A375 (cell line): ENCODE results near the gene KIAA1586. TPM values are rescaled to one million over a fixed set of nuclear protein-coding genes. Genes with fewer than 3 reads are reported as not detected.

Source experiments
- small RNA-seq: library from RNA; depleted of rRNA; stranded (forward); fragments of <200 nt; gene quantifications from one replicate; pipeline ENCODE3, GENCODE V24; 2014
- total RNA-seq: library from RNA; depleted of rRNA; stranded (reverse); fragments of >200 nt; shearing (Covaris generic); gene quantifications from 2 replicates; pipeline ENCODE4 v1.2.3, GENCODE V29; 2014; rRNA removed

Gene KIAA1586, protein sequence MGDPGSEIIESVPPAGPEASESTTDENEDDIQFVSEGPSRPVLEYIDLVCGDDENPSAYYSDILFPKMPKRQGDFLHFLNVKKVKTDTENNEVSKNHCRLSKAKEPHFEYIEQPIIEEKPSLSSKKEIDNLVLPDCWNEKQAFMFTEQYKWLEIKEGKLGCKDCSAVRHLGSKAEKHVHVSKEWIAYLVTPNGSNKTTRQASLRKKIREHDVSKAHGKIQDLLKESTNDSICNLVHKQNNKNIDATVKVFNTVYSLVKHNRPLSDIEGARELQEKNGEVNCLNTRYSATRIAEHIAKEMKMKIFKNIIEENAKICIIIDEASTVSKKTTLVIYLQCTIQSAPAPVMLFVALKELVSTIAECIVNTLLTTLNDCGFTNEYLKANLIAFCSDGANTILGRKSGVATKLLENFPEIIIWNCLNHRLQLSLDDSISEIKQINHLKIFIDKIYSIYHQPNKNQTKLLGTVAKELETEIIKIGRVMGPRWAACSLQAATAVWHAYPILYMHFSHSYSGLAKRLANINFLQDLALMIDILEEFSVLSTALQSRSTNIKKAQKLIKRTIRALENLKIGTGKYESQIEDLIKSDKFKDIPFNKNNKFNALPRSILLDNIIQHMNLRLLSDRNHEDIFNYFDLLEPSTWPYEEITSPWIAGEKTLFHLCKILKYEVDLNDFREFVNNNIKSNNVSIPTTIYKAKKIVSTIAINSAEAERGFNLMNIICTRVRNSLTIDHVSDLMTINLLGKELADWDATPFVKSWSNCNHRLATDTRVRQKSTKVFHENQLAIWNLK
- total RNA-seq: 11.0 and 11.6 TPM in 2 replicates

DNA sequence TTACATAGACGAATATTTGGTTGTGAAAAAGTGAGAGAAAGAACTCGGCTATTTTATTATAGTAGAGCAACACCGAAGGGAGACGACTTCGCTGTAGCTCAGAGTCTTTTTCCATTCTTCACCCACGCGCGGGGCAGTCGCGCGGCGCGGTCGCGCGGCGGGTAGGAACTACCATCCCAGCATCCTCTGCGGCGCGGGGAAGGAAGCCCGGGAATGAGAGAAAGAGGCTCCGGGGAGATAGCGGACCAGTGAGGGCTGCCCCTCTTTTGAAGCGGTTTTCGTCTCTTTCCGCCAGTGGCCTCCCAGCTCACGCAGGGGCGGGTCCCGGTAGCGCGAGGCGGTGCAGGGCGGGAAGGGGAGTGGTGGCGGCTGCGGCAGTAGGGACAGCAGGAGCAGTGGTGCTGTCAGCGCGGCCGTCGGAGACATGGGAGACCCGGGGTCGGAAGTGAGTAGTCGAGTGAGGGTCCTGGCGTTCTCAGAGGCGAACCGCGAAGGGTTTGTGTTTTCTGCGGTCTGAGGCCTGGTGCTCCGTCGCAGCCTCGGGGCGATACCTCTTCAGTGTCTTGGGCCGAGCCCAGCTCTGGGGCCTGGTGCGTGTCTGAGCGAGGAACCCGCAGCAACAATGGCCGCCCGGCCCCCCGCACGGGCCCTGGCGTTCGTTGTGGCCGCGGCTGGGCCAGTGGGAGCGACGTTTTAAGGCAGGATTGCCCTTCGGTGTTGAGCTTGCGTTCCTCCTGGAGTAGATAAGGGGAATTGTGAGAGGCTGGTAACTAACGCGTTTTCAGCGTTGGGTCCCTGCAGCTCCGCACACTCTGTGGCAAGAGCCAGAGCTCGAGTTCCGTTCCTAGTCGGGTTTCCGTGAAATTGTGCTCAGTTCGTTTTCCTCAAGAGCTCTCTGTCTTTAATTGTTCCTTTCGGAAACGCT, at the start of gene KIAA1586:
TSS of gene KIAA1586 (plus strand) at position 362 of the 925 bp plus-strand sequence. CDS start at position 425, 63 bp downstream.

DNA sequence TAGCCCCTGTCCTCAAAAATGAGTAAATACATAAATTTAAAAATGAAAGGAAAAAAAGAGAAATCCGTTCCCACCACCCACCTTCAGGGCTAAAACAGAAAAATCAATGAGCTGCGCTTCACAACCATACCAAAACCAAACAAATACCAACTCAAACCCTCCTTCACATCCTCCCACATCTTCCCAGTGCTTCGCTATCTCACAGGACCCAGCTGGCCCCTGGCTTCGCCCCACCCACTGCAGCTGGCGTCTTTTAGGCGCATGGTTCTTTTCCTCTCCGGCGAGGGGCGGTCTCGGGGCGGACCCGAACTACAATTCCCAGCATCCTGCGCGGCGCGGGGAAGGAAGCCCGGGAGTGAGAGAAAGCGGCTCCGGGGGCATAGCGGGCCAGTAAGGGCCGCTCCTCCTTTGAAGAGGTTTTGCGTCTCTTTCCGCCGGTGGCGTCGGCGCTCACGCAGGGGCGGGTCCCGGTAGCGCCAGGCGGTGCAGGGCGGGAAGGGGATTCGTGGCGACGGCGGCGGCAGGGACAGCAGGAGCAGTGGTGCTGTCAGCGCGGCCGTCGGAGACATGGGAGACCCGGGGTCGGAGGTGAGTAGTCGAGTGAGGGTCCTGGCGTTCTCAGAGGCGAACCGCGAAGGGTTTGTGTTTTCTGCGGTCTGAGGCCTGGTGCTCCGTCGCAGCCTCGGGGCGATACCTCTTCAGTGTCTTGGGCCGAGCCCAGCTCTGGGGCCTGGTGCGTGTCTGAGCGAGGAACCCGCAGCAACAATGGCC, 43.4 kb downstream of the KIAA1586 start, which contains the start of gene ZNF451:
TSS of gene ZNF451 (plus strand) at position 502 of the 771 bp plus-strand sequence. CDS start at position 568, 66 bp downstream.

Small RNAs within 50 kb of the gene (small RNA-seq; reads per million reads assigned to genes)
- not detected for gene FTH1P15

Other genes starting within 250 kb of the KIAA1586 start
- 1.7 and 4.0 TPM in 2 replicates for gene BEND6, start 91.6 kb upstream of the KIAA1586 start, total RNA-seq
- 28.4 and 33.4 TPM in 2 replicates for gene ZNF451, start 43.5 kb downstream of the KIAA1586 start, total RNA-seq
- 3.7 and 4.9 TPM in 2 replicates for gene BAG2, start 125.6 kb downstream of the KIAA1586 start, total RNA-seq
- 3.6 and 5.2 TPM in 2 replicates for gene RAB23, start 175.6 kb downstream of the KIAA1586 start, total RNA-seq